GM19099 (cell line): ENCODE data around the gene TRIP6.

Experiments
- POLR2A ChIP-seq: IDR thresholded peaks from 3 replicates; pipeline ENCODE4 v1.6.1; 2011; ENCODE audit warnings: low read depth; ENCODE audit not compliant: insufficient read length; ENCODE audit errors: extremely low read depth

TRIP6 gene

DNA sequence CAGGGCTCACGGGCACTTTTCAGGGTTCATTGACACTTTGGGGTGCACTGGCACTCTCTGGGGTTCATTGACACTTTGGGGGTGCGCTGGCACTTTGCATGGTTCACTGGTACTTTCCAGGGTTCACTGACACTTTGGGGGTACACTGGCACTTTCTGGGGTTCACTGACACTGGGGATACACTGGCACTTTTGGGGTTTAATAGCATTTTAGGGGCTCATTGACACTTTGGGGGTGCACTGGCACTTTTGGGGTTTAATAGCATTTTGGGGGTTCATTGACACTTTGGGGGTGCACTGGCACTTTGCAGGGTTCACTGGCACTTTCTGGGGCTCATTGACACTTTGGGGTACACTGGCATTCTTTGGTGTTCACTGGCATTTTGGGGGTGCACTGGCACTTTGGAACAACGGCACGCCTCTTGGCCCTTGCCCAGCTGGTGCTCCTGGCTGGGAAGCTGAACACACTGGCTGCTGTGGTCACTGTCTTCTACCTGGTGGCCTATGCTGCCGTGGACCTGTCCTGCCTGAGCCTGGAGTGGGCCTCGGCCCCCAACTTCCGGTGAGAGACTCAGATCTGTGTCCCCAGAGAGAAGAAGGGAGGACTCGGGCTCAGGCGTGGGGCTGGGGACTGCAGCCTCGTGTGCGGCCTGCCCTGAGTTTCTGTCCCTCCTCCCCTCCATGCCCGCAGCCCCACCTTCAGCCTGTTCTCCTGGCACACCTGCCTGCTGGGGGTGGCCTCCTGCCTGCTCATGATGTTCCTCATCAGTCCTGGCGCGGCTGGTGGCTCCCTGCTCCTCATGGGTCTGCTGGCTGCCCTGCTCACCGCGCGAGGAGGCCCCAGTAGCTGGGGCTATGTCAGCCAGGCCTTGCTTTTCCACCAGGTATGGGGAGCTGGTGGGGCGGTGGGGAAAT lies 6.2 kb upstream of the TRIP6 start:
- TF ChIP-seq POLR2A: no peak

DNA sequence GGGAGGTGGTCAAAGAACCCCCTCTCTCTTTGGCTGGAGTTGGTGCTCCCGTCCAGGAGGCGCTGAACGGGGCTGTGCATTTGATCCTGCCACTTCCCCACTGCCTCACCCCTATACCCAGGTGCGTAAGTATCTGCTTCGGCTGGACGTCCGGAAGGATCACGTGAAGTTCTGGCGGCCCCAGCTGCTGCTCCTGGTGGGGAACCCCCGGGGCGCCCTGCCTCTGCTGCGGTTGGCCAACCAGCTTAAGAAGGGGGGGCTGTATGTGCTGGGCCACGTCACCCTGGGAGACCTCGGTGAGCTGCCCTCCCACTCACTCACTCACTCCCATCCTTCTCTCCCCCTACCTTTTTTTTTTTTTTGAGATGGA lies 5.6 kb upstream of the TRIP6 start:
- no peak for TF ChIP-seq POLR2A

DNA sequence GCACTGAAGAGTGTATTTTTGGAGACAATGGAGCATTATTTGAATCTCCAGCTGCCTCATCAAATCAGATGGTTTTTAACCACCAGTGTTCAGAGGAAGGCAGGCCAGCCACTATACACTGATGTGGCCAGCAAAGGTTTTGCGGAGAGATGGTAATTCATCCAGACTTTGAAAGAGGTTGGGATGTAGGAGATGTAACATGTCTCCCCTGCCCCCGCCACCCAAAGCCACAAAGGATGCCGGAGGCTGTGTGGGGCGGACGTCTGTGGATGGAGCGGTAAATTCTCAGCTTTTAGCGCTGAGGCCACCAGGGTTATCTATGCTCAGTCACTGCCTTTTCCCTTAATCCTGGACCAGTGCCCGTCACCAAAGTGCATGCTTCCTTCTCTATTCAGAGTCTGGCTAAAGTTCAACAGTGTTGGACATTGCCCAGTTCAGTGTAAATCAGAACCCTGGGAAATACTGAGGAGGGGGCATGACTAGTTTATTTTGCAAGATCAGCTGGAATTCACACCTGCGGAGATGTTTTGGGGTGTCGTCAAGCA lies 3.7 kb upstream of the TRIP6 start:
- TF ChIP-seq POLR2A: no peak

DNA sequence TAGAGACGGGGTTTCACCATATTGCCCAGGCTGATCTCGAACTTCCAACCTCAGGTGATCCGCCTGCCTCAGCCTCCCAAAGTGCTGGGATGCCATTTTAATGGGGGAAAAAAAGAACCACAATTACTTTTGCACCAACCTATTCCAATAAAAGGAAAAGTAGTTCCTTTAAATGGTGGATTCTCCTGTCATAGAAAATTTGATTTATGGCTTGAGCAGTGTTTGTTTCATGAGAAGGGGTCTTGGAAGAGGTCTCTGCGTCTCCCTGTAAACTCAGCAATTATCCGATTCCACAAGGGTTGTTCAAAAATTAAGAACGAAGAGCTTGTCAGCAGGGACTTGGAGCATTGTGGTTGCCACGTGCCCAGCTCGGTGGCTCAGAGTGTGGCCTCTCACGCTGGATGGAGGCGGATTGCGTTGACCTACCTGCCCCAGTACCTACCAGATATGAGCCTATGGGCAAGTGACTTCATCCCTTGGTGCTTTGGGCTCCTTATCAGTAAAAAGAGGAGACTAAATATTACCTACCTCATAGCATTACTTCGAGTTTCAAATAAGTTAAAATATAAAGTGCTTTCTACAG lies 2.8 kb upstream of the TRIP6 start:
- no peak for TF ChIP-seq POLR2A

DNA sequence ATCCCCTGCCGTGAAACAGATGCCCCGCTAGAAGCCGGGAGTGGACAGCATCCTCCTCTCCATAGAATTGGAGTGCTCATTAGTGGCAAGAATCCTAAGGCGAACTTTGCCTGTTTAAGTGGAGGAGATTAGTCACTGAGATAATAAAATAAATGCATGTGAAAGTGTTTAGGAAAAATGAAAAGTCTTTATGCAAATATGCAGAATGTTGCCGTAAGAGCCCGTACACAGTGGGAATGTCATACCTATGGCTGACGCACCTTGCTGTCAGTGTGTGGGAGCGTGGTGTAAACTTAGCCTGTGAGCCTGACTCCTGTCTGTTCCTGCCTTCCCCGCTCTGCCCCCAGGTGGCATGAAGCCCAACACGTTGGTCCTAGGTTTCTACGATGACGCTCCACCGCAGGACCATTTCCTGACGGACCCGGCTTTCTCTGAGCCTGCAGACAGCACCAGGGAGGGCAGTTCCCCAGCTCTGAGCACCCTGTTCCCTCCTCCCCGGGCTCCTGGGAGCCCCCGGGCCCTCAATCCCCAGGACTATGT lies 1.7 kb upstream of the TRIP6 start:
- no peak for TF ChIP-seq POLR2A

DNA sequence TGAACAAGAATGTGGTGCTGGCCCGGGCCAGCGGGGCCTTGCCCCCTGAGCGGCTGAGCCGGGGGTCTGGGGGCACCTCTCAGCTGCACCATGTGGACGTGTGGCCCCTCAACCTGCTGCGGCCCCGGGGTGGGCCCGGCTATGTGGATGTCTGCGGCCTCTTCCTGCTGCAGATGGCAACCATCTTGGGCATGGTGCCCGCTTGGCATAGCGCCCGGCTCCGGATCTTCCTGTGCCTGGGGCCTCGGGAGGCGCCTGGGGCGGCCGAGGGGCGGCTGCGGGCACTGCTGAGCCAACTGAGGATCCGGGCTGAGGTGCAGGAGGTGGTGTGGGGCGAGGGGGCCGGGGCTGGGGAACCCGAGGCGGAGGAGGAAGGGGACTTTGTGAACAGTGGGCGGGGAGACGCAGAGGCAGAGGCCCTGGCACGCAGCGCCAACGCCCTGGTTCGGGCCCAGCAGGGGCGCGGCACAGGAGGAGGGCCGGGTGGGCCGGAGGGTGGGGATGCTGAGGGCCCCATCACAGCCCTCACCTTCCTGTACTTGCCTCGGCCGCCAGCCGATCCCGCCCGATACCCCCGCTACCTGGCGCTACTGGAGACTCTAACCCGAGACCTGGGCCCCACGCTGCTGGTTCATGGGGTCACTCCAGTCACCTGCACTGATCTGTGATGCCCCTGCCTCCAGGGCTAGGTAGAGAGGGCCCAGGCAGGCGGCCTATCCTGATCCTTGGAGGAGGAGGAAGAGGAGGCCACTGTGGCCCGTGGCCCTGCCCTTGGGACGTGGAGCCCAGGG lies 1.1 kb upstream of the TRIP6 start:
- TF ChIP-seq POLR2A: no peak

DNA sequence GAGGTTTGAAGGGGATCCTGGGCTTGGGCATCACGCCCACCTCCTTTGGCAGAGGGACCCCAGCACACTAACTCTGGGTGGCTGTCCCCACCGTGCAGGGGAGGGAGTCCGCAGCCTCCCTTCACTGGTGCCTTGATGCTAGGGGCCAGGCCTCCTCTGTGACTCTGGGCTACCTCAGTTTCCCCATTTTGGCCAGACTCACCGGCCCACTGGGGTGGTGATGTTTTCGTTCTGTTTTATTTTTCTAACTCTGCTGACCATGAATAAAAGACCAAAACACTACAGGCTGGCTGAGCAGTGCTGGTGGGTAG lies 503 bp upstream of the TRIP6 start:
- TF ChIP-seq POLR2A: no peak

DNA sequence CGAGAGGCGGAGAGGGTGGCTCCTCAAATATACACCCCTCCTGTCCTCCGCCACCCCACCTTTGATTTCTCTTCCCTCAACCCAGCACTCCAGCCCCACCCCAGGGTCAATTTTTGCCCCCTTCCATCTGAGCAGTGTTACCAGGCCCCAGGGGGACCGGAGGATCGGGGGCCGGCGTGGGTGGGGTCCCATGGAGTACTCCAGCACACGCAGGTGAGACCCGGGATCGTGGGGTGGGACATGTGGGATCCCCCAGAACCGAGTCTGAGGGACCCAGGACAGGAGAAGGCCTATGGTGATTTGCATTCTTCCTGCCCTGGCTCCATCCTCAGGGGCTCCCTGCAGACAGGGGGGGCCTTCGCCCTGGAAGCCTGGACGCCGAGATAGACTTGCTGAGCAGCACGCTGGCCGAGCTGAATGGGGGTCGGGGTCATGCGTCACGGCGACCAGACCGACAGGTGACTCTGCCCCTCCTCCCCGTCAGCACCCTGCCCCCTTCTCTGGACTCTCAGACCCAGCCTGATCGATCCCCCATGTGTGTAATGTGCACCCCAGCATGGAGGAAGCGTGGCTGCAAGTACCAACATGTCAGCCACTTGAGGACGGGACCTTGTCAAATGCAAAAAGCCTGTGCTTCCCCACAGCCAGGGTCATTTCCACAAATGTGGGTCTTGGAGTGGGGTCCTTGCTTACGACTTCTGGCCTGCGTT lies 744 bp downstream of the TRIP6 start:
- TF ChIP-seq POLR2A: no peak

DNA sequence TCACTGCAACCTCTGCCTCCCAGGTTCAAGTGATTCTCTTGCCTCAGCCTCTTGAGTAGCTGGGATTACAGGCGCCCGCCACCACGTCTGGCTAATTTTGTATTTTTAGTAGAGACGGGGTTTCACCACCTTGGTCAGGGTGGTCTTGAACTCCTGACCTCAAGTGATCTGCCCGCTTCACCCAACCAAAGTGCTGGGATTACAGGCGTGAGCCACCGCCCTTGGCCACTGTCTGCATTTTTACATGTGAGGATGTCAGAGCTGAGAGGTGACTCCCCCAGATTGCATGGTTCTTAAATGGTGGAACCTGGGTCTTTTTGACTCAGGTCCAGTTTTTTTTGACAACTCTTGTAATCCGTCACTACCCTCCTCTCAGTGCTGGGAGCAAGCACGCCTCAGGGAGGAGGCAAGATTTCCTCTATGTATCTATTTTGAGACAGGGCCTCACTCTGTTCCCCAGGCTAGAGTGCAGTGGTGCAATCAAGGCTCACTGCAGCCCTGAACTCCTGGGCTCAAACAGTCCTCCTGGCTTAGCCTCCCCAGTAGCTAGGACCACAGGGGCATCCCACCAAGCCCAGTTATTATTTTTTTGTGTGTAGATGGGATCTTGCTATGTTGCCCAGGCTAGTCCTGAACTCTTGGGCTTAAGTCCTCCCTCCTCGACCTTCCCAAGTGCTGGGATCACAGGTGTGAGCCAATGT lies 6.6 kb downstream of the TRIP6 start:
- TF ChIP-seq POLR2A: no peak

DNA sequence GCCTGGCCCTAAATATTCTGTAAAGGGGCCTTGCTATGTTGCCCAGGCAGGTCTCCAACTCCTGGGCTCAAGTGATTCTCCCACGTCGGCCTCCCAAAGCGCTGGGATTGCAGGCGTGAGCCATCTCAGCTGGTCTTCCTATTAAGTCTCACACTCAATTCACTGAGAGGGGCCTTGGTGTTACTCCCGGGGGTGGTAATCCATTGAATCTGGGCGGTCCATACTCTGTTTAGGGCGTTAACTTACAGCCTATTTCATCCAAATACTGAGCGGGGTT lies 7.1 kb downstream of the TRIP6 start:
- TF ChIP-seq POLR2A: no peak

DNA sequence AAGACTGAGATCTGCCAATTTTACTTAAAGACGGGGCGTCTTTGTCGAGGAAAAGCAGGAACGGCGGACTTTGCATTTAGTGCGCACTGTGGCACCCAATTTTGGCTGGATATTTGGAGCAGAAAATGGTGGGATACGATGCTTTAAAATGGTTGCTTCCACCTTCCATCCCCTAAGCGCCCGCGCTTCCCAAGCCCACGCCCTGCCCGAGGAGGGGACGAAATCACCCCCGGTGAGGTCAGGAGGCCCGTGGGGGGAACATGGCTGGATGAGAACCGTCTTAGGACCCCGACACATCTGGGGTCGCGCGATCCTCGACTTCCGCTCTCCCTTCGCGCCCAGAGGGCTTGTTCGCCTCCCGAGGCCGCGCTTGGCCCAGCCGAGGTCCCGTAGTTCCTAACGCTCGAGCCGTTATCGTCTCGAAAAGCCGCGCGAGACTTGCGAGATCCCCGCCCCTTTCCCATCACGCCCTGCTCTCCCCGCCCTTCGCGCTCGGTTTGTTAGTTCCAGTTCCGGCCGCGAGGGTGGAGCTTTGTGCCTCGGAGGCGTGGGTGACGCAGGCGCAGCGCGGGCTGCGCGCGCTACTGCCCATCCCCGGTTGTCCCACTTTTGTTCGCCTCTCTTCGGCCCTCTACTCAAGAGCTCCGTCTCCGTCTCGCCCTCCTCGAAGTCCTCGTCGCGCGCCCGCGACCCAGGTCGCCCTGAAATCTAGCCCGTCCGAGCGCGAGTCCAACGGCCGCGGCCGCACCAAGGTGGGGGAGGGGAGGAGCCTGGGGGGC lies 7.6 kb downstream of the TRIP6 start, which contains the start of gene SRRT:
SRRT (plus strand) TSS at position 527 of the 779 bp plus-strand sequence. CDS start 488 bp downstream, outside the sequence.
- peak; percentile 96 for TF ChIP-seq POLR2A

DNA sequence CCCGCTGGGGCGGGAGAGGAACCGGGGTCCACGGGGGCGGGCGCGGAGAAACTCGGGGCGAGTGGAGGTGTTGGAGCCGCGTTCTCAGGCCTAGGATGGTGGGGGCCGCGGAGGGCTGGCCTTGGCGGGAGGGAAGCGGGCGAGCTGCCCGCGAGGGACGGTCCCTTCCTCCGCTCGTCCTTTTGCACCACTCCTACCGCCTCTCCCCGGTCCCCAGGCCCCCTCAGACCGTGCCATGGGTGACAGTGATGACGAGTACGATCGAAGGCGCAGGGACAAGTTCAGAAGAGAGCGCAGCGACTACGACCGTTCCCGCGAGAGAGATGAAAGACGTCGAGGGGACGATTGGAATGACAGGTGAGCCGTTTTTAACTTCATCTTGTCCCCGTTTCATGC lies 8.2 kb downstream of the TRIP6 start:
- TF ChIP-seq POLR2A: no peak

DNA sequence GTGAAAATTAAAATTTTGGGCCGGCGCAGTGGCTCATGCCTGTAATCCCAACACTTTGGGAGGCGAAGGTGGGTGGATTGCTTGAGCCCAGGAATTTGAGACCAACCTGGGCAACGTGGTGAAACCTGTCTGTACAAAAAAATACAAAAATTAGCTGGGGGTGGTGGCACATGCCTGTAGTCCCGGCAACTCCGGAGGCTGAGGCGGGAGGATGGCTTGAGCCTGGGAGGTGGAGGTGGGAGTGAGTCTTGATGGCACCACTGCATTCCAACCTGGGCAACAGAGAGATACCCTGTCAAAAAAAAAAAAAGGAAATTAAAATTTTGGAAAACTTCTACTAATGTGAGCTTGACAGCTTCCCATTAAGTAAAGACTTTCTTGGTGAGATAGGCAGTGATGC lies 10.8 kb downstream of the TRIP6 start:
- no peak for TF ChIP-seq POLR2A
